Measurements from ENCODE around the gene RPL13A. TPM values are rescaled to one million over a fixed set of nuclear protein-coding genes. Genes with fewer than 3 reads are reported as not detected.
A peak's percentile ranks its signal among the peaks of the same experiment; 100 is the strongest.

RPL13A gene
- total RNA-seq, 4 donors from 2014 or later, result 3,111 to 3,948 (median 3,333) TPM

GRCh38 chr19:49491804-49492572 lies 4.6 kb downstream of the RPL13A start:
- no peak overlapping the region for H3K27ac ChIP-seq
- peaks cover 7 to 43% (median 27%) of the 10 kb centered on the region in 3 donors for H3K36me3 ChIP-seq
- no peaks in the 10 kb centered on the region for H3K9me3 ChIP-seq
- H3K4me3 ChIP-seq, result no peak overlapping the region
- 66 to 80% methylated on average over 7 of the region's 7 CpGs for WGBS, 2 donors
- DNase-seq (ENCODE audit: low spot score in 2 of 2), result no peak
- H3K4me1 ChIP-seq, result peaks cover 0 to 41% (median 21%) of the 10 kb centered on the region in 4 donors
- no peak for TF ChIP-seq EP300 (IDR thresholded peaks at IDR 0.05)
- no peak for TF ChIP-seq CTCF (IDR thresholded peaks at IDR 0.05)
- TF ChIP-seq POLR2A (IDR thresholded peaks at IDR 0.05), result no peak
- H3K27me3 ChIP-seq, result no peaks in the 10 kb centered on the region

DNA sequence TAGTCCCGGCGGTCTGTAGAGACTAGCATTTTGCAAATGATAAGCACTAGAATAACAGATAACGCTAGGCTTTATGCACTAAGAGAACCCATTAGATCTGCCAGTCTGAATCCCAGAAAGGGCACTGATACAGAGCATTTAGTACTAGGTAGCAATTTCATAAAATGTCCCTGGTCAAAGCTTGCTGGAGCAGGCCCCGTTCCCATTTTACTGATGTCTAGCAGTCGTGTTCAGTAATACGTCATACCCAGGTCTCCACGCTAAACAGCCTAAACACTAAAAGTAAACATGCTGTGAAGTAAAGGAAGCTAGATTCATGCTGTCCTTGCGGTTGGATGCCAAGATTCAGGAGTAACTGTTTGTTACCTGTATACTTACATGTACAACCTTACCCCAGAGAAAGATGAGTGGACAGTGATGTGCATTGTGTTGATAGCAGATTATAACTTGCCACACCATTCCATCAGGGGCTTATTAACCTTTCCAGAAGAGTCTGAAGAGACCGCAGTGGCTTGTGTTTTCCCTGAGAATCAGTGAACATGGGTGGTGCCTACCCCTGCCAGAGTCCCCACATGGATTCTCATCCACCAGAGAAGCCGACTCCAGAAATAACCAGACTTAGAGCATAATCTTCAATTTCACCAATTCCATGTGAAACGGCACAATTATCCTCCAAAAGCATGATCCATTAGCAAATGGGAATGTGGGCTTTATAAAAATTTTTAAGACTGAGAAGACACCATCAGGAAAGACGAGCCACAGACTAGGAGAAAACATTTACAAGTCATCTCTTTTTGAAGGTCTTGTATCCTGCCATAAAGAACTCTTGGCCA lies 5.4 kb downstream of the RPL13A start:
- Histone ChIP-seq H3K27ac (peak overlapping the region in 1 of 4 donors; percentile 14), H3K36me3 (peaks cover 9 to 51% (median 31%) of the 10 kb centered on the region in 3 donors)
- no peak for TF ChIP-seq CTCF (IDR thresholded peaks at IDR 0.05)
- peak in 1 of 2 donors; percentile 9 for TF ChIP-seq EP300 (IDR thresholded peaks at IDR 0.05)

GRCh38 chr19:49496574-49497008 lies 9.2 kb downstream of the RPL13A start:
- H3K27me3 ChIP-seq, result no peaks in the 10 kb centered on the region
- H3K4me1 ChIP-seq, result peaks cover 6 to 56% (median 22%) of the 10 kb centered on the region in 4 donors
- DNase-seq (ENCODE audit: low spot score in 2 of 2), result no peak
- TF ChIP-seq CTCF (IDR thresholded peaks at IDR 0.05), result no peak
- peaks cover 4 to 54% (median 36%) of the 10 kb centered on the region in 3 donors for H3K36me3 ChIP-seq
- no peaks in the 10 kb centered on the region for H3K9me3 ChIP-seq
- WGBS, 2 donors, result 0 to 1% methylated on average over 11 of the region's 11 CpGs
- peak overlapping the region; percentile 79 to 96 (median 86) for H3K4me3 ChIP-seq
- peak overlapping the region; percentile 94 to 97 (median 97) for H3K27ac ChIP-seq

More for the DNA sequence above, 5.4 kb downstream of the RPL13A start:
- Histone ChIP-seq H3K4me1 (peaks cover 3 to 48% (median 28%) of the 10 kb centered on the region in 4 donors), H3K27me3 (no peaks in the 10 kb centered on the region), H3K4me3 (no peak overlapping the region), H3K9me3 (no peaks in the 10 kb centered on the region)
- WGBS, 2 donors, result 71 to 73% methylated on average over 12 of the region's 12 CpGs
- DNase-seq (ENCODE audit: low spot score in 2 of 2), result no peak

DNA sequence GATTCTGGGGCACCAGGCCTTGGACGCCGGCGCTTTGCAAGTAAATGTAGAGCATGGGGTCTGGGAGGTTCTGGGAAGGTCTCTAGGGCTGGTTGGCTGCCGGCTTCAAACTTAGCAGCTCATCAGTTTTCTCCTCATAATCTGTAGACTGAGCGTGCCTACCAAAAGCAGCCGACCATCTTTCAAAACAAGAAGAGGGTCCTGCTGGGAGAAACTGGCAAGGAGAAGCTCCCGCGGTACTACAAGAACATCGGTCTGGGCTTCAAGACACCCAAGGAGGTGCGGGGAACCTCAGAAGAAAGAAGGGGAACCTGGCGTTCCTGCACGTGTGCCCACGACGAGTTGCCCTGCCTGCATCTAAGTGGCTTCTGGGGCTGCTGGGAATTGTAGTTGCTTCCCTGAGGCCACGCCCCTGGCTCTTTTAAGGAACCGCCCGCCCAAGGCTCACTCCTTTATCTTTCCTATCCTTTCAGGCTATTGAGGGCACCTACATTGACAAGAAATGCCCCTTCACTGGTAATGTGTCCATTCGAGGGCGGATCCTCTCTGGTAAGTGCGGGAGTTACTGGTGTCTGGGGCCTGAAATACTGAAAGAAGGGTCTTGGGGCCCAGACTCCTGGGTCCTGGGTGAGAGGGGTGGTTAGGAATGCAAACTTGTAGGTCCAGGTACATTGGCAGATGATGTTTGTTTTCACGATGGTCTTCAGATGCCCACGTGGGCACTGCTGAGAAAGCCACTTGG lies 9.8 kb downstream of the RPL13A start:
- DNase-seq (ENCODE audit: low spot score in 2 of 2), result peak; percentile 51 to 64

More for the DNA sequence above, 9.8 kb downstream of the RPL13A start:
- 23% methylated on average over 22 of the region's 22 CpGs for WGBS, 2 donors
- Histone ChIP-seq H3K4me1 (peaks cover 6 to 58% (median 23%) of the 10 kb centered on the region in 4 donors), H3K27me3 (no peaks in the 10 kb centered on the region), H3K4me3 (peak overlapping the region; percentile 79 to 96 (median 86)), H3K36me3 (peaks cover 4 to 48% (median 30%) of the 10 kb centered on the region in 3 donors), H3K27ac (peak overlapping the region; percentile 94 to 97 (median 97)), H3K9me3 (no peaks in the 10 kb centered on the region)
- peak in 1 of 2 donors; percentile 41 for TF ChIP-seq POLR2A (IDR thresholded peaks at IDR 0.05)
- TF ChIP-seq CTCF (IDR thresholded peaks at IDR 0.05), result no peak
- no peak for TF ChIP-seq EP300 (IDR thresholded peaks at IDR 0.05)

Measured in tibial nerve (tissue), 4 donors.